Measurements from ENCODE around the gene IGFBP4.
"Not testable (repeated sequence)": the region's sequence is repeated elsewhere in the genome, so short reads cannot be mapped to it uniquely, and the experiment has no call there.

IGFBP4 gene

GRCh38 chr17:40443196-40443987 is at the start of gene IGFBP4:
Gene IGFBP4 (plus strand): TSS chr17:40443450. CDS start chr17:40443736, 286 bp downstream.
- peak; percentile 86 for DNase-seq

- peak; percentile 76 for DNase-seq
These were observed 44.1 kb upstream of the IGFBP4 start for GRCh38 chr17:40399185-40399584.

GRCh38 chr17:40402668-40403067 is 40.6 kb upstream of the IGFBP4 start:
- no peak for DNase-seq

GRCh38 chr17:40404003-40404402 is 39.2 kb upstream of the IGFBP4 start:
- DNase-seq: no peak

GRCh38 chr17:40407460-40407859 is 35.8 kb upstream of the IGFBP4 start:
- DNase-seq: no peak

GRCh38 chr17:40409540-40409939 is 33.7 kb upstream of the IGFBP4 start:
- not testable (repeated sequence) for DNase-seq

GRCh38 chr17:40410082-40410481 is 33.2 kb upstream of the IGFBP4 start:
- no peak for DNase-seq

GRCh38 chr17:40411821-40412220 is 31.4 kb upstream of the IGFBP4 start:
- DNase-seq: no peak

GRCh38 chr17:40412880-40413279 is 30.4 kb upstream of the IGFBP4 start:
- DNase-seq: no peak

GRCh38 chr17:40414312-40414711 is 28.9 kb upstream of the IGFBP4 start:
- not testable (repeated sequence) for DNase-seq

GRCh38 chr17:40415390-40415789 is 27.9 kb upstream of the IGFBP4 start:
- DNase-seq: peak; percentile 78

- peak; percentile 17 for DNase-seq
These were observed 26.6 kb upstream of the IGFBP4 start for GRCh38 chr17:40416671-40417070.

- DNase-seq: peak; percentile 78
These were observed 26.0 kb upstream of the IGFBP4 start for GRCh38 chr17:40417258-40417608.

GRCh38 chr17:40417609-40418427 is 25.4 kb upstream of the IGFBP4 start, which contains the start of gene TOP2A:
Gene TOP2A (minus strand): TSS chr17:40417896. CDS start chr17:40417791, 105 bp downstream.
- DNase-seq: peak; percentile 100

GRCh38 chr17:40418428-40418706 is 24.9 kb upstream of the IGFBP4 start:
- DNase-seq: no peak

- DNase-seq: peak; percentile 84
These were observed 23.5 kb upstream of the IGFBP4 start for GRCh38 chr17:40419559-40420331.

GRCh38 chr17:40422990-40423633 is 20.1 kb upstream of the IGFBP4 start:
- DNase-seq: peak; percentile 58

GRCh38 chr17:40425741-40426140 is 17.5 kb upstream of the IGFBP4 start:
- no peak for DNase-seq

GRCh38 chr17:40427002-40427491 is 16.2 kb upstream of the IGFBP4 start:
- no peak for DNase-seq

- no peak for DNase-seq
These were observed 12.7 kb upstream of the IGFBP4 start for GRCh38 chr17:40430272-40431230.

- DNase-seq: no peak
These were observed 12.0 kb upstream of the IGFBP4 start for GRCh38 chr17:40431231-40431602.
